ENCODE data around the gene IL1R1.

Gene IL1R1

GRCh38 chr2:102181919-102182635 lies 39.5 kb downstream of the IL1R1 start:
- Histone ChIP-seq H3K4me3 (ENCODE audit: low read depth in 1 of 2, low read length in 1 of 2) (no peak overlapping the region), H3K9me3 (no peaks in the 10 kb centered on the region), H3K27me3 (peaks cover 14% of the 10 kb centered on the region), H3K36me3 (peaks cover 13% of the 10 kb centered on the region), H3K4me1 (ENCODE audit: control insufficient read depth in 1 of 2, insufficient read depth in 1 of 2, low read depth in 1 of 2, low read length in 1 of 2) (peaks cover under 1 to 1% of the 10 kb centered on the region in 2 experiments), H3K27ac (no peak overlapping the region)
- no peak for TF ChIP-seq CTCF (IDR thresholded peaks at IDR 0.05)

DNA sequence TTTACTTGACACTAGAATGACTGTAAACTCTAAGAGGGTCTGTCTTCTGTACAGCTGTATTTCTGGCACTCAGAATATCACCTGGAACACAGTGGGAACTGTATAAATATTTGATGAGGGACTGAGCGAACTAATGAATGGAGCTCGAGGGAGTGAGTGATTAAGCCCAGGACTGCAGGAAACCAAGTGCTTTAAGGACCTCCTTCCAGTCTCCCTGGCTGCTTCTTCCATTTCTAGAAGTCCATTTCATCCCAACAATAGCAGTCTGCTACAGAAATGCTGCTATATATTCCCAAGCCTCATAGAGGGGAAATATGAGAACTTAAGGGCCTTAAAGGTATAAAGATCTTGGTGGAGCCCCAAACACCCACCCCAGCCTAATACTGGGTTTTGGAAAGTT lies 41.5 kb downstream of the IL1R1 start:
- Histone ChIP-seq H3K9me3 (no peaks in the 10 kb centered on the region), H3K36me3 (no peaks in the 10 kb centered on the region), H3K4me3 (ENCODE audit: low read depth in 1 of 2, low read length in 1 of 2) (no peak overlapping the region), H3K27me3 (peaks cover 33% of the 10 kb centered on the region), H3K4me1 (ENCODE audit: control insufficient read depth in 1 of 2, insufficient read depth in 1 of 2, low read depth in 1 of 2, low read length in 1 of 2) (peaks cover 9 to 13% of the 10 kb centered on the region in 2 experiments), H3K27ac (no peak overlapping the region)
- TF ChIP-seq CTCF (IDR thresholded peaks at IDR 0.05), result no peak

DNA sequence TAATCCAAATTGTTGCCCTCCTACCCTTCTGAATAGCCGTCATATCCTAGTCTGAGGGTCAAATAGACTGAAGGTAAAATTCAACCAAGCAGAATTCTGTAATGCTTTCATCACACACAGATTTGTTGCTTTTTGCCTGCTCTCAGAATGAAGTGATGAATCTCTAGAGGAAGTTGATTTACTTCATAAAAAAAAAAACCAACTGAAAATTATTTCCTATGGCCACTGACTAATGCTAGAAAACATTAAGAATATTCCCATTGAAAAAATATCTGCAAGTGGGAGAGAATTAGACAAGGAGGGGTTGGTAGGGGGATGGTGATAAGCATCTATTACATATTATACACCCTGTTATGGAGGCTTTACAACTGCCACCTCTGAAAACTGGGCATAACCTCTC lies 42.0 kb downstream of the IL1R1 start:
- peaks cover 9 to 13% of the 10 kb centered on the region in 2 experiments for H3K4me1 ChIP-seq (ENCODE audit: control insufficient read depth in 1 of 2, insufficient read depth in 1 of 2, low read depth in 1 of 2, low read length in 1 of 2)
- H3K27ac ChIP-seq, result no peak overlapping the region
- H3K9me3 ChIP-seq, result no peaks in the 10 kb centered on the region
- TF ChIP-seq CTCF (IDR thresholded peaks at IDR 0.05), result no peak
- H3K27me3 ChIP-seq, result peaks cover 35% of the 10 kb centered on the region
- no peaks in the 10 kb centered on the region for H3K36me3 ChIP-seq
- no peak overlapping the region for H3K4me3 ChIP-seq (ENCODE audit: low read depth in 1 of 2, low read length in 1 of 2)

DNA sequence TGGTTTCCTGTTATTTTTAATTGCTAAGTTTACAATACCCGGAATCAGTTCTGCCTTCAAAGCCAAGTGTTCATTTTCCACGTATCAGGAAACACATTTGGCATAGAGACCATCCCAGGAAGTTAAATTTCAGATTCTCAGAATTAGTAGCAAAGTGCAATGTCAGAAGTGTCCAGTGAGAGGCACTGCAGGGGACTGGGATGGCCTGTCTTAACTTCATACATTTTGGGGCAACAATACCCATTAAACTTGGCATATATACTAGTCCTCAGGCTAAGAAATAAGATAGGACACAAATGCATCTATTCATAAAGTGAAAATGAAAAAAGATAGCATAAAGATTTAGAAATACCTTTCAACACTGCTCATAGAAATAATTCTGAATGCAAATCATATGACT lies 42.8 kb downstream of the IL1R1 start:
- Histone ChIP-seq H3K27me3 (peaks cover 35% of the 10 kb centered on the region), H3K36me3 (no peaks in the 10 kb centered on the region), H3K27ac (no peak overlapping the region), H3K4me1 (ENCODE audit: control insufficient read depth in 1 of 2, insufficient read depth in 1 of 2, low read depth in 1 of 2, low read length in 1 of 2) (peaks cover 9 to 13% of the 10 kb centered on the region in 2 experiments), H3K9me3 (no peaks in the 10 kb centered on the region), H3K4me3 (ENCODE audit: low read depth in 1 of 2, low read length in 1 of 2) (no peak overlapping the region)
- peak; percentile 79 for TF ChIP-seq CTCF (IDR thresholded peaks at IDR 0.05)

DNA sequence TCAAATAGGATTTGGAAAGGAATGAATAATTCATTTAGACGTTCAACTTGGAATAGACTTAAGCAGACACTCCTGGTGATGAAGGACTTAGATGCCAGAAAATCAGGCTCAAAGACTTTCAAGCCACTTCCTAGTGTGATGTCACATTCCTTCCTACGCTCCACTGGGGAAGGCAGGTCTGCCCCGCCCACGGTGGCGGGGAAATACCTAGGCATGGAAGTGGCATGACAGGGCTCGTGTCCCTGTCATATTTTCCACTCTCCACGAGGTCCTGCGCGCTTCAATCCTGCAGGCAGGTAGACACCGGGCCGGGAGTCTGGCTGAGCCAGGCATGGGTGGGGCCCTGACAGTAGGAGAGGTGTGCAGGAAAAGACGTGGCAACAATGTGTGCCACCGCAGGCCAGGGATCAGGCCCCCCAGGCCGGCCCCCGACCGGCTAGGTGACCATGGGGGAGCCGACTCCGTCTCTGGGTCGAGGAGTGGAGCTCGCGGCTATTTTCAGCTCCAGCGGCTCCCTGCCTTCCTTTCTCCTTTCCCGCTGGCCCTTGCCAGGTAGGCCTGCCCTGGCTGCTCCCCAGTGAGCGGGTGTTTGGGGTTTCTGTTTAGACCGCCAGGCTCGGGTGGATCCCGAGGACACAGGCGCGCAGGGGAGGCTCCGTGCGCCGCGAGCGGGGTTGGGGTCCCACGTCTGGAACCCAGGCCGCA lies 44.4 kb downstream of the IL1R1 start, which contains the start of gene IL1RL2:
Gene IL1RL2 (plus strand): TSS at position 233 of the 705 bp plus-strand sequence. CDS start 845 bp downstream, outside the sequence.
- H3K27me3 ChIP-seq, result peaks cover 35% of the 10 kb centered on the region
- peak within 1 kb of the TSS; percentile 63 to 65 for H3K4me3 ChIP-seq (ENCODE audit: low read depth in 1 of 2, low read length in 1 of 2)
- H3K9me3 ChIP-seq, result no peaks in the 10 kb centered on the region
- H3K27ac ChIP-seq, result peak within 1 kb of the TSS; percentile 55
- H3K36me3 ChIP-seq, result no peaks in the 10 kb centered on the region
- no peak for TF ChIP-seq CTCF (IDR thresholded peaks at IDR 0.05)
- peaks cover 9 to 13% of the 10 kb centered on the region in 2 experiments for H3K4me1 ChIP-seq (ENCODE audit: control insufficient read depth in 1 of 2, insufficient read depth in 1 of 2, low read depth in 1 of 2, low read length in 1 of 2)

All from neutrophil (primary cell).